SW480 (cell line): ENCODE data around the gene NDST1.
A peak's percentile ranks its signal among the peaks of the same experiment; 100 is the strongest.

Experiments
- DNase-seq: peaks from one replicate; pipeline ENCODE4 v3.0.0-alpha.2; 2016; ENCODE audit warnings: low spot score

NDST1 gene

DNA sequence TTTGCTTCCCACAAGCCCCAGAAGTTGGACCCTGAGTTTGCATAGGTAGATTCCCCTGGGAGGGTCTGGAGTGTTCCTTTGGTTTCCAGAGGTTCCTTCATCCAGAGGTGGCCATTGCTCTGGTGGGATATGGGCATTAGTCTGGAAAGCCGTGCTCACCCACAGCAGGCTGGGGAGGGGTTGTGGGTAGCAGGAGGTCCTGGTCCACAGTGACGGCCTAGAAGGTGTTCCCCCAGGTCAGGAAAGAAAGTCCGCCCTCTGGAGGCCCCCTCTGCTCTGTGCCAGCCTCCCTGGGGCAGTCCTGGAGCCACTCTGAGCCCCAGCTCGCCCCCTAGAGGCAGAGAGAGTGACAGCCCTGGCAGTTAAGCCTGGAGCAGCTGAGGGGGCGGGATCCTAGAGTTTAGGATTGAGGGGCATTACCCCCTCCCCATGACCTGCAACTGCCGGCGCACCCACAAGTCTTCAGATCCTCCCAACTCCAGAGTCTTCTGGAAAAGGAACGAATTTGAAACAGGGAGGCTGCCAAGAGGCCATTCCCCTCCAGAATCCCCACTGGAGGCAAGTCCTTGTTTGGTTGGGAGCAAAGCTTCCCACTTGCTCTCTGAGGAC, 36.8 kb downstream of the NDST1 start:
- peak; percentile 52 for DNase-seq

DNA sequence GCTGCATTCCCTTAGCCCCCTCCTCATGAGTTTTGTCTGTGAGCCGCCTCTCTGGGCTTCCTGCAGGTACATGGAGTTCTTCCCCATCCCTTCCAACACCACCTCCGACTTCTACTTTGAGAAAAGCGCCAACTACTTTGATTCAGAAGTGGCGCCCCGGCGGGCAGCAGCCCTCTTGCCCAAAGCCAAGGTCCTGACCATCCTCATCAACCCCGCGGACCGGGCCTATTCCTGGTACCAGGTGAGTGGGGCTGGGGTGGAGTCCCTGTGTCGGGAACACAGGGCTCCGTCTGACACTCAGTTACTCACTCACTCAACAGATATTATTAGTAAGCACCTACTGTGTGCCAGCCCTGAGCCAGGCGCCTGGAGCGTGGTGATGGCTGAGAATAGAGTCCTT, 37.3 kb downstream of the NDST1 start:
- no peak for DNase-seq

DNA sequence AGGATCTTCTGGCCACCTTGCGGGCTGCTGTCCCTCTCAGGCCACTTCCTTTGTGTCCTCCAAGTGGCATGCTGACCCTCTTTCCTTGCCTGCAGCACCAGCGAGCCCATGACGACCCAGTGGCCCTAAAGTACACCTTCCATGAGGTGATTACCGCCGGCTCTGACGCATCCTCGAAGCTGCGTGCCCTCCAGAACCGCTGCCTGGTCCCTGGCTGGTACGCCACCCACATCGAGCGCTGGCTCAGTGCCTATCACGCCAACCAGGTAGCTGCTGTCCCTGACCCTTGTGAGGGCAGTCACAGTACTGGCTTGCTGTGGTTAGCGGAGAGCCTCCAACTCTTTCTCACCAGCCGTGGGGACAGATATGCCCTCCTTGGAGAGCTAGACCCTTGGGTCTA, 40.2 kb downstream of the NDST1 start:
- DNase-seq, result no peak

DNA sequence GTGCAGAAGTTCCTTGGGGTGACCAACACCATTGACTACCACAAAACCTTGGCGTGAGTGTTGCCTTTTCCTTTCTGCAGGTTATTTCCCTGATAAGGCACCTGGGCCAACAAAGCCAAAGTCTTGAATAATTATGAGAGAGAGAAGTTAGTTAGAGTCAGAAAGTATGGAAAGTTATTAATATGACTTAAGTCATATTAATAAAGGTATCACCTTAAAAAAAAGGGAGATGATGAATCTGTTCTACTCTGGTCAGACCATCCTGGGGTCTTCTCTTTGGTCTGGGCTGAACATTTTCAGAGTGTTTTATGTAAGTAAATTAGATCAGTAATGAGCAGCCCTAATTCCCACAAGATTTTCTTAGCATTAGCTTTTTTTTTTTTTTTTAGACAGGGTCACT, 41.8 kb downstream of the NDST1 start:
- DNase-seq, result no peak

DNA sequence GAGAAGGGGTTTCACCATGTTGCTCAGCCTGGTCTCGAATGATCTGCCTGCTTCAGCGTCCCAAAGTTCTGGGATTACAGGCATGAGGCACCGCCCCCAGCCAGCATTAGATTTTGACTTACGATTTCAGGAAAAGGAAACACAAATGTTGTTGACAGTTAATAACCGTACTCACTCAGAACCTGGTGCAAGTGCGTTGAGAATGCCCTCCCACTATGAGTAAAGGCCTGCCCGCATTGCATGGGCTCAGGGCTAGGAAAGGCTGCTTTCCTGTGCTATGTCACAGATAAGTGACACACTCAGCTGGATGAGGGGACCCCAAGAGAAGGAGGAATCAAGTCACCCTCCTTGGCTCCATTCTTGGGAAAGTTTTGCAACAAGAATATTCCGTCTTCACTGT, 42.4 kb downstream of the NDST1 start:
- DNase-seq, result no peak

DNA sequence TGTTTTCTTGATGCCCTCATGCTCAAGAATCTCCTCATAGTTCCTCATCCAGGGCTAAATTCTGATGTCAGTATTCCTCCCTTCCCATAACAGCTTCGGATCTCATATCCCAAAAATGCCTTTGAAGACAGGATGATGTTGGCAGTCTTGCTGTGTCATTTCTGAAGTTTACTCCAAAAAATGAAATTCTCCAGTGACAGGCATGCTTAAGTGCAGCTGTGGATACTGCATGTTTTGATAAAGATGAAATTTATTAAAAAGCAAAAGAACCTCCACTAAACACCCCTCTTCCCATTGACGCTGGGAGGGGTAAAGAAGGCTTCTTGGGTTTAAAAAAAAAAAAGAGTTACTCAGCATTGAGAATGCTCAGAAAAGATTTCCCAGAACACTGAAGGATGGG, 43.1 kb downstream of the NDST1 start:
- no peak for DNase-seq

GRCh38 chr5:150553402-150553801, 45.5 kb downstream of the NDST1 start:
- DNase-seq, result no peak

- no peak for DNase-seq
Observed at GRCh38 chr5:150553911-150554310, 46.0 kb downstream of the NDST1 start.

- DNase-seq, result no peak
Observed at GRCh38 chr5:150554857-150555256, 46.9 kb downstream of the NDST1 start.

DNA sequence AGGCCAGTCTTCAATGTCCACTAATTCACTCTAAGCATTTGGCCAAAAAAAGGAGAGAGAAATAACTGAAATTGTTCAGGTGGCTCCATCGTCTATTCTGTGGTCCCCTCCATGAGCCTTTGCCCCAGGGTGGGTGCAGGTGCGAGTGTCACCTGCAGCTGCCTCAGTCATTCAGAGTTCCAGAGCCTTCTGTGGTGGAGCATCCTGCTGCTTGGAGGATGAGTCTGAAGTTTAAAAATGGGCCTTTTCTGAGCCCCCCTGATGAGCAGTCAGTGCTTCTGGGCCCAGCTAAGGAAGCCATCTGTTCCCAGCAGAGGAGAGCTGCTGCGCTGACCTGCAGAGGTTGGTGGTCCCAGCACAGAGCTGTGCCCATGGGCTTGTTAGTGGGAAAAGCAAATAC, 48.2 kb downstream of the NDST1 start:
- no peak for DNase-seq

GRCh38 chr5:150556859-150557508, 49.1 kb downstream of the NDST1 start:
- DNase-seq, result no peak

GRCh38 chr5:150557509-150557872, 49.6 kb downstream of the NDST1 start:
- no peak for DNase-seq

GRCh38 chr5:150558088-150558621, 50.2 kb downstream of the NDST1 start:
- DNase-seq, result no peak

DNA sequence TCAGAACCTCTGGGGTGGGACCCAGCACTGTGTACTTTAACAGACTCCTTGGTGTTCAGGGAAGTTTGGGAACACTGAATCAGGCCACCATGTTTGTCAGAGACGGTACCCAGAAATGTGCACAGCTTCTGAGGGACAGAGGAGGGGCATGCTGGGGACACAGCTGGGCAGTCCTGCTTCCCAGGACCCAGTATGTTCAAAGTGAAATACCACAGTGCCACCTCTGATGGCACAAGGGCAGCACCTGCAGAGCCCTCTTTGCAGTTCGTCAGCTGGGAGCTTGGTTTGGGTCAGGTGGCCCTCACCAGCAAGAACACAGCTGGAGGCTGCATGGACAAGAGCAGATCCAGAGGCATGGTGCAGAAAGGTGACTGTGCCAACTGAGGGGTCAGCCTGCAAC, 51.2 kb downstream of the NDST1 start:
- DNase-seq, result no peak

DNA sequence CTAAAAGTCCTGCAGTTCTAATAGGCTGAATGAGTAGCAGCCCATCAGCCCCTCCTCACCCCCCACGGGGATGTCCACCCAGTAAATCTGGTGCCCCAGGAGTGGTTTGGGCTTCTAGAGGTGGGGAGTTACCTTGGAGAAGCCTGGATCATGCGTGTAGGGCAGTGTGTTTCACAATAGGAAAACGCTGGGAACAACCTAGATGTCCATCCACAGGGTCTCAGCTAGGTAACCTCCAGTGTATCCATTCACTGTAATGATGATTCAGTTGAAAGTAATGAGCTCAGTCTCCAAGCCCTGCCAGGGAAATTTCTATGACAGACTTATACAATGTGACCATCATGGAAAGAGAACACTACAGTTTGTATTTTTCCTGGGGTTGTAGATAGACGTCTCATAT, 51.8 kb downstream of the NDST1 start:
- no peak for DNase-seq

- DNase-seq, result peak; percentile 79
Observed at GRCh38 chr5:150560401-150561191, 52.7 kb downstream of the NDST1 start.

DNA sequence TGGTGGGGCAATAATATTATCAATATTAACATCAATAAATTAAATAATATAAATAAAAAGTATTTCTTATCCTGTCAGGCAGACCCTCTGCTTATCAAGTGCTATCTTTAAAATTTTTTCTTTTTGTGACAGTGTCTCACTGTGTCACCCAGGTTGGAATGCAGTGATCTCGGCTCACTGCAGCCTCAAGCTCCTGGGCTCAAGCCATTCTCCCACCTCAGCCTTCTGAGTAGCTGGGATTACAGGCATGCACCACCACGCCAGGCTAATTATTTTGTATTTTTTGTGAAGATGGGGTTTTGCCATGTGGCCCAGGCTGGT, 53.2 kb downstream of the NDST1 start:
- DNase-seq, result no peak

DNA sequence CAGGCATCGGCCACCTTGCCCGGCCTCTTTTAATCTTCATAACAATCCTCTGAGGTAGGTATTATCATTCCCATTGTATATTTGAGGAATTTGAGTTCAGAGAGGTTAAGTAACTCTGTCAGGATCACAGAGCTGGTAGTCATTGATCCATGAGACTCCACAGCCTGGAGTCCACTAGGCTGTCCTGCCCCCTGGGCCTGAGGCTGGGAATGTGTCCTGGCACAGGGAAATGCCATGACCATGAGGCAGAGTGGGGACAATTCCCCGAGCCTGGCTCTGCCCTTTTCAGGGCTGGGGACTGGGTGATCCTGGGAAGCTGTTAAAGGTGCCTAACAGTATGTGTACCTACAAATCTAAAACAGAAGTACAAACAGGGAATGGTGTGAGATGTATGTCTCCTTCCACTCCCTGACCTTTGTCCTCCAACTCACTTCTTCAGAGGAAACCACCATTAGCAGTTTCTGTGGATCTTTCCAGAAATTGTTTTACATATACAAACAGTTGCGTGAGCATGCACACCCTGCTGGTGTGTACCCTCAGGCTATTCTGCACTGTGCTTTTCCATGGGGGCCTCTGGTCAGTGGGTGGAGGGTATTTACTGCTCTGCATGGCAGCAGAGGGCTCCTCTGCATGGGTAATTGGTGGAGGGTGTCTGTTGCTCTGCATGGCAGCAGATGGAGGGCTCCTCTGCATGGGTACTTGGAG, 53.8 kb downstream of the NDST1 start:
- no peak for DNase-seq

- DNase-seq, result peak; percentile 59
Observed at GRCh38 chr5:150562832-150563231, 54.9 kb downstream of the NDST1 start.

GRCh38 chr5:150565868-150566267, 57.9 kb downstream of the NDST1 start:
- no peak for DNase-seq

DNA sequence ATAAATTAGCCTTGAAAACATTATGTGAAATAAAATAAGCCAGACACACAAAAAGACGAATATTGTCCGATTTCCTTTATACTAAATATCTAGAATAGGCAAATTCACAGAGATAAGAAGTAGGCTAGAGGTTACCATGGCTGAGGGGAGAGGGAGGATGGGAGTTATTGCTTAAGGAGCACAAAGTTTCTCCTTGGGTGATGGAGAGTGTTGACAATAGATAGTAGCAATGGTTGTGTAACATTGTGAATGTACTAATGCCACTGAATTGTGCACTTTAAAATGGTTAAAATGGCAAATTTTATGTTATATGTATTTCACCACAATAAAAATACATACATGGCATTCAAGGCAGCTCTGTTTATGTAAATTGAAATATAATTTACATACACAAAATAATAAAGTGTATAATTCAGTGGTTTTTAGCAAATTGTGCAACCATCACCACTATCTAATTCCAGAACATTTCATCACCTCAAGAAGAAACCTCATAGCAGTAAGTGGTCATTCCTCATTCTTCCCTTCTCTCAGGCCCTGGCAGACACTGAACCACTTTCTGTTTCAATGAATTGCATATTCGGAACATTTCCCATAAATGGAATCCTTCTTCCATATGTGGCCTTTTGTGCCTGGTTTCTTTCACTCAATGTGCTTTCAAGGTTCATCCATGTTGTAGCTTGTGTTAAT, 59.2 kb downstream of the NDST1 start:
- no peak for DNase-seq

DNA sequence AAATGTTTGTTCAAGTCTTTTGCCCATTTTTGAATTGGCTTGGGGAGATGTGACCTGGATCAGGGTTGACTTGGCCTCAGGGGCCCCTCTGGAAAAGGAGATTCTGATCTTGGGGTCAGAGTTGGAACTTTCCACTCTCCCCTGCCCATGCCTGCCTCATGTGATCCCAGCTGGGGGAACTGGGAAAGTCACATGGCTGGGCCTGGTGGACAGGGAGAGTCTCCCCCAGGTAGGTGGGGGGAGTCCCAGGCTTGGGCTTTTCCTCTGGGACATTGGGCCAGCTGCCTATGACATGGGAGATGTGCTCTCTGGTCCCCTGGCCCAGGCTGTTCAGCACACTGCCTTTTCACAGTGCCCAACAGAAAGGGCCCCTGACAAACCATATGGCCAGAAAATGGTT, 60.7 kb downstream of the NDST1 start:
- no peak for DNase-seq
